ENCODE results near the gene SCN11A. TPM values are rescaled to one million over a fixed set of nuclear protein-coding genes. Genes with fewer than 3 reads are reported as not detected.

The SCN11A gene
- total and polyA plus RNA-seq, 2 of the 13 experiments (the other 11 are each of a cell fraction or from before 2014, with no cell fraction given) = 0.02 to 0.11 TPM

GRCh38 chr3:39094851-39095677 lies 43.3 kb upstream of the SCN11A start:
- in situ Hi-C loops (cut with HindIII; ENCODE audit: extremely low pct_ligation_motif_present, low pct_unique_long_range_greater_than_20kb) (no loop called here), intact Hi-C loops (cut with micrococcal nuclease; ENCODE audit: unreplicated experiment) (loop anchor here (5.0 kb wide), 1 partner anchor 1638 kb away; no protein-coding TSS in a partner anchor)
- no peak for ATAC-seq

DNA sequence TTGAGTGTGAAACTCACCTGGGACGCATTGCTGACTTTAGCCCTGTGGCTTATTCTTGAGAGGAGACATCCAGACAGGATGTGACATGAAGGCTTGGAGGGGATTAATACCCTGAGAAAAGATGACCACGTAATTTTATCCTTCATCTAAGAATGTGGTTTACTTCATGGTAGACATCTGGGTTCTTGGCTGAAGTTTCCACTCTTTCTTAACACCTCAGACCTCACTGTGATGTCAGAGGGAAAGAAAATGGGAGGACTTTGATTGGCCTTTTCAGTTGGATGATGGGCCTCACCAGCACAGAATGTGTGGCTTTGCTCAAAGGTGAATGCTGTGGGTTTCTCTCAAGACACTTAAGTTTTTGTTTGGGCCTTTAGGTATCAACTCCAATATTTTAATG lies 39.2 kb upstream of the SCN11A start:
- no peak overlapping the region for H3K9ac ChIP-seq (ENCODE audit: insufficient read depth, low read depth, low read length)
- no peak overlapping the region for H3K27ac ChIP-seq (ENCODE audit: extremely low read length, insufficient read depth, low read length)
- TF ChIP-seq POLR2G (IDR thresholded peaks at IDR 0.05; ENCODE audit: low read depth, low read length) (no peak), ELF1 (CRISPR knock-in tag; IDR thresholded peaks at IDR 0.05) (no peak), ZFP37 (CRISPR knock-in tag; IDR thresholded peaks at IDR 0.05; ENCODE audit: borderline replicate concordance) (no peak), HNRNPH1 (optimal IDR thresholded peaks at IDR 0.05; ENCODE audit: low read depth, low read length) (no peak), MBD4 (IDR thresholded peaks at IDR 0.05; ENCODE audit: borderline replicate concordance, low read length) (no peak), SIX1 (CRISPR knock-in tag; IDR thresholded peaks at IDR 0.05; ENCODE audit: borderline replicate concordance) (no peak), POGZ (CRISPR knock-in tag; IDR thresholded peaks at IDR 0.05) (no peak)
- H2AFZ ChIP-seq (ENCODE audit: low read length) = no peak overlapping the region
- intact Hi-C loops (cut with micrococcal nuclease; ENCODE audit: unreplicated experiment) (no loop called here), in situ Hi-C loops (cut with HindIII; ENCODE audit: extremely low pct_ligation_motif_present, low pct_unique_long_range_greater_than_20kb) (no loop called here)
- H3K4me2 ChIP-seq (ENCODE audit: low read depth, low read length) = no peak overlapping the region
- H3K4me3 ChIP-seq (replicated peaks in 1 of 3; ENCODE audit: insufficient read depth in 1 of 3, low read depth in 2 of 3, low read length in 3 of 3) = no peak overlapping the region
- ATAC-seq (no peak), DNase-seq (ENCODE audit: low spot score) (no peak), FAIRE-seq (no peak)
- peaks cover under 1% of the 10 kb centered on the region; the same call in 1 of the 2 replicates for H3K4me1 ChIP-seq (ENCODE audit: insufficient read depth, low read length)
- H3K79me2 ChIP-seq (ENCODE audit: insufficient read depth, low read length) = no peaks in the 10 kb centered on the region
- 85% methylated on average over 2 of the region's 2 CpGs for WGBS (ENCODE audit: low lambda C conversion rate)
- H4K20me1 ChIP-seq (ENCODE audit: insufficient read depth, low read length) = no peaks in the 10 kb centered on the region
- H3K36me3 ChIP-seq (replicated peaks in 1 of 2; ENCODE audit: control insufficient read depth in 1 of 2, insufficient read depth in 2 of 2, low read length in 2 of 2) = peaks cover 21 to 90% of the 10 kb centered on the region in 2 experiments
- CTCF ChIA-PET (ENCODE audit: low intra/inter-chr PET ratio, low total read pairs) = no interaction called here
- H3K27me3 ChIP-seq (ENCODE audit: control insufficient read depth in 1 of 2, insufficient read depth in 2 of 2, low read length in 2 of 2) = no peaks in the 10 kb centered on the region
- H3K9me3 ChIP-seq (ENCODE audit: low read length) = no peaks in the 10 kb centered on the region
- POLR2A ChIA-PET = no interaction called here
- no TSS peak for BruUV-seq (replicated peaks)

More at GRCh38 chr3:39094851-39095677, 43.3 kb upstream of the SCN11A start:
- H3K4me3 ChIP-seq (replicated peaks in 1 of 3; ENCODE audit: insufficient read depth in 1 of 3, low read depth in 2 of 3, low read length in 3 of 3) = no peak overlapping the region
- FAIRE-seq = no peak
- H3K9ac ChIP-seq (ENCODE audit: insufficient read depth, low read depth, low read length) = no peak overlapping the region
- BruUV-seq (replicated peaks) = TSS peak; percentile 28
- no peak overlapping the region for H2AFZ ChIP-seq (ENCODE audit: low read length)
- ChIA-PET CTCF (ENCODE audit: low intra/inter-chr PET ratio, low total read pairs) (no interaction called here), POLR2A (no interaction called here)
- no peak for DNase-seq (ENCODE audit: low spot score)
- no peak overlapping the region for H3K4me2 ChIP-seq (ENCODE audit: low read depth, low read length)
- TF ChIP-seq BORCS8-MEF2B (CRISPR knock-in tag; IDR thresholded peaks at IDR 0.05) (no peak), BRD4 (CRISPR knock-in tag; IDR thresholded peaks at IDR 0.05) (no peak), U2AF1 (optimal IDR thresholded peaks at IDR 0.05; ENCODE audit: low read depth, low read length) (no peak), TBX2 (CRISPR knock-in tag; IDR thresholded peaks at IDR 0.05; ENCODE audit: borderline replicate concordance) (no peak), ISL2 (CRISPR knock-in tag; IDR thresholded peaks at IDR 0.05) (no peak), SMC3 (IDR thresholded peaks at IDR 0.05; ENCODE audit: low read length) (no peak)
- H3K36me3 ChIP-seq (replicated peaks in 1 of 2; ENCODE audit: control insufficient read depth in 1 of 2, insufficient read depth in 2 of 2, low read length in 2 of 2) = peaks cover 21 to 88% of the 10 kb centered on the region in 2 experiments
- no peaks in the 10 kb centered on the region for H3K79me2 ChIP-seq (ENCODE audit: insufficient read depth, low read length)
- H4K20me1 ChIP-seq (ENCODE audit: insufficient read depth, low read length) = no peaks in the 10 kb centered on the region
- no peak overlapping the region for H3K27ac ChIP-seq (ENCODE audit: extremely low read length, insufficient read depth, low read length)
- no peaks in the 10 kb centered on the region for H3K27me3 ChIP-seq (ENCODE audit: control insufficient read depth in 1 of 2, insufficient read depth in 2 of 2, low read length in 2 of 2)
- no peaks in the 10 kb centered on the region for H3K9me3 ChIP-seq (ENCODE audit: low read length)
- H3K4me1 ChIP-seq (ENCODE audit: insufficient read depth, low read length) = peaks cover 14% of the 10 kb centered on the region
- 96% methylated on average over 7 of the region's 7 CpGs for WGBS (ENCODE audit: low lambda C conversion rate)
